Lower leg skin (tissue), 3 donors: Measurements from ENCODE around the gene TTLL5.

Source experiments
- POLR2A ChIP-seq, 2 donors: fragments of 450-650 bp; IDR thresholded peaks; one replicate each; pipeline ENCODE4 v1.6.1; 2016 to 2017; ENCODE audit warnings: antibody characterized with exemption in 2 of 2, mild to moderate bottlenecking in 1 of 2, moderate library complexity in 1 of 2
- TF ChIP-seq, protein P1 (sequence below), 3 donors: fragments of 450-650 bp; IDR thresholded peaks; one replicate each; pipeline ENCODE4 v1.5.1; 2016; ENCODE audit warnings: antibody characterized with exemption in 3 of 3, mild to moderate bottlenecking in 3 of 3, moderate library complexity in 2 of 3

- TF ChIP-seq, protein P1, sequence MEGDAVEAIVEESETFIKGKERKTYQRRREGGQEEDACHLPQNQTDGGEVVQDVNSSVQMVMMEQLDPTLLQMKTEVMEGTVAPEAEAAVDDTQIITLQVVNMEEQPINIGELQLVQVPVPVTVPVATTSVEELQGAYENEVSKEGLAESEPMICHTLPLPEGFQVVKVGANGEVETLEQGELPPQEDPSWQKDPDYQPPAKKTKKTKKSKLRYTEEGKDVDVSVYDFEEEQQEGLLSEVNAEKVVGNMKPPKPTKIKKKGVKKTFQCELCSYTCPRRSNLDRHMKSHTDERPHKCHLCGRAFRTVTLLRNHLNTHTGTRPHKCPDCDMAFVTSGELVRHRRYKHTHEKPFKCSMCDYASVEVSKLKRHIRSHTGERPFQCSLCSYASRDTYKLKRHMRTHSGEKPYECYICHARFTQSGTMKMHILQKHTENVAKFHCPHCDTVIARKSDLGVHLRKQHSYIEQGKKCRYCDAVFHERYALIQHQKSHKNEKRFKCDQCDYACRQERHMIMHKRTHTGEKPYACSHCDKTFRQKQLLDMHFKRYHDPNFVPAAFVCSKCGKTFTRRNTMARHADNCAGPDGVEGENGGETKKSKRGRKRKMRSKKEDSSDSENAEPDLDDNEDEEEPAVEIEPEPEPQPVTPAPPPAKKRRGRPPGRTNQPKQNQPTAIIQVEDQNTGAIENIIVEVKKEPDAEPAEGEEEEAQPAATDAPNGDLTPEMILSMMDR (IDR thresholded peaks at IDR 0.05): no peak
- no peak for TF ChIP-seq POLR2A (IDR thresholded peaks at IDR 0.05)
These were observed 16.0 kb upstream of the TTLL5 start for GRCh38 chr14:75645056-75645455.
